ENCODE data around the gene VGLL2. TPM values are rescaled to one million over a fixed set of nuclear protein-coding genes. Genes with fewer than 3 reads are reported as not detected.
A peak's percentile ranks its signal among the peaks of the same experiment; 100 is the strongest.

Gene VGLL2
- total RNA-seq, 1 donor from 2014 or later = not detected

- H3K36me3 ChIP-seq (ENCODE audit: control insufficient read depth, insufficient read depth, low read length) = no peaks in the 10 kb centered on the region
- DNase-seq (ENCODE audit: low read depth) = no peak
- no peak overlapping the region for H3K4me3 ChIP-seq (ENCODE audit: low read depth, low read length)
- H3K27me3 ChIP-seq (ENCODE audit: control insufficient read depth, insufficient read depth, low read length) = no peaks in the 10 kb centered on the region
- no peak for TF ChIP-seq CTCF (IDR thresholded peaks at IDR 0.05; ENCODE audit: insufficient read depth, low read length, poor library complexity, severe bottlenecking)
Measured at GRCh38 chr6:117309611-117310010, 44.3 kb downstream of the VGLL2 start.

GRCh38 chr6:117311310-117311709 lies 46.0 kb downstream of the VGLL2 start:
- no peak for TF ChIP-seq CTCF (IDR thresholded peaks at IDR 0.05; ENCODE audit: insufficient read depth, low read length, poor library complexity, severe bottlenecking)
- no peaks in the 10 kb centered on the region for H3K36me3 ChIP-seq (ENCODE audit: control insufficient read depth, insufficient read depth, low read length)

GRCh38 chr6:117311726-117312125 lies 46.4 kb downstream of the VGLL2 start:
- DNase-seq (ENCODE audit: low read depth) = no peak
- Histone ChIP-seq H3K4me3 (ENCODE audit: low read depth, low read length) (no peak overlapping the region), H3K27me3 (ENCODE audit: control insufficient read depth, insufficient read depth, low read length) (no peaks in the 10 kb centered on the region), H3K36me3 (ENCODE audit: control insufficient read depth, insufficient read depth, low read length) (no peaks in the 10 kb centered on the region)
- no peak for TF ChIP-seq CTCF (IDR thresholded peaks at IDR 0.05; ENCODE audit: insufficient read depth, low read length, poor library complexity, severe bottlenecking)

More at GRCh38 chr6:117311310-117311709, 46.0 kb downstream of the VGLL2 start:
- Histone ChIP-seq H3K4me3 (ENCODE audit: low read depth, low read length) (no peak overlapping the region), H3K27me3 (ENCODE audit: control insufficient read depth, insufficient read depth, low read length) (no peaks in the 10 kb centered on the region)
- no peak for DNase-seq (ENCODE audit: low read depth)

- H3K4me3 ChIP-seq (ENCODE audit: low read depth, low read length) = no peak overlapping the region
- H3K27me3 ChIP-seq (ENCODE audit: control insufficient read depth, insufficient read depth, low read length) = no peaks in the 10 kb centered on the region
- DNase-seq (ENCODE audit: low read depth) = no peak
- H3K36me3 ChIP-seq (ENCODE audit: control insufficient read depth, insufficient read depth, low read length) = no peaks in the 10 kb centered on the region
- TF ChIP-seq CTCF (IDR thresholded peaks at IDR 0.05; ENCODE audit: insufficient read depth, low read length, poor library complexity, severe bottlenecking) = peak; percentile 39
Measured at GRCh38 chr6:117317261-117317660, 51.9 kb downstream of the VGLL2 start.

Other genes with a start within 250 kb of the VGLL2 start
- gene ROS1, start 160.4 kb downstream of the VGLL2 start, total RNA-seq = under 0.01 and 0.04 TPM in 2 replicates
- 10.6 and 13.9 TPM in 2 replicates for gene DCBLD1, start 217.1 kb downstream of the VGLL2 start, total RNA-seq

Measured in kidney epithelial cell (primary cell).